Stimulated activated naive CD8-positive, alpha-beta T cell treated with anti-CD3 and anti-CD28 coated beads, Interleukin-15, Interleukin-2, amounts not matched to agents 100 U/mL and 50 U/mL, for 24 hours (primary cell): ENCODE data around the gene BAHD1.

Source experiments
- ATAC-seq: fragments of 150-1000 bp; cut with Tn5 transposase; one replicate; pipeline ENCODE4 v1.10.0; 2021
- DNase-seq: peaks from one replicate; pipeline ENCODE4 v3.0.0; 2021

The BAHD1 gene

DNA sequence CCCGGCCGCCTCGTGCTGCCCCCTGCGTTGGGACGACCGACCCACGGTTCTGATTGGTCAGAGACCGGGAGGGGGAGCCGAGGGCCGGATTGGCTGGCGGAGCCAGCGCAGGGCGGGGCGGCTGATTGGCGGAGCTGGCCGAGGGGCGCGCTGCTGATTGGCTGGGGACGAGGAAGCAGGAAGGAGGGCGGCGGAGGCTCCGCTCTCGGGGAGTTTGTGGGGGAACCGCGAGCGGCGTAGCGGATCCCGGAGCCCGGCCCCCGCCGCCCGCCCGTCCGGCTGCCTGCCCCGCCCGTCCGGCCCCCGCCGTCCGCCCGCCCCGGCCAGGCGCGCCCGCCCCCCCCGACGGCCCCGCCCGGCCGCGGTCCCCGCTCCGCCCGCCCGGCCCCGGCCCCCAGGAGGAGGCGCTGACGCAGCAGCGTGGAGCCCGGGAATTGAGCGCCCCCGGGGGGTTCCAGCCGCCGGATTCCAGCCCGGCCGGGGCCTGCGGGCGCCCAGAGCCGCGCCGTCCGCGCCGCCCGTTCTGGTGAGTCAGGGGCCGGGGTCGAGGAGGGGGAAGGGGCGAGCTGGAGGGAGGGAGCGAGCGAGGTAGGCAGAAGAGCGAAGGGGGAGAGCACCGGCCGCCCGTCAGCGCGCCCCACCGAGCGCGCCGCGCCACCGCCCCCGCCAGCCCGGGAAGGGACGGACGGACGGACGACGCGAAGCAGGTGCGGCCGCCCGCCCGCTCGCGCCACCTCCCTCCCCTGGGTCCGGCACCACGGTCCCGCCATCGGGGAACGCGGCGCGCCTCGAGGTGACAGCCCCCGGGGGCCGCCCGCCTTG is at the start of gene BAHD1:
Gene BAHD1 (plus strand): TSS at position 211 of the 822 bp plus-strand sequence. CDS start 17,512 bp downstream, outside the sequence.
- DNase-seq, result peak; percentile 98
- peak; percentile 93 for ATAC-seq

DNA sequence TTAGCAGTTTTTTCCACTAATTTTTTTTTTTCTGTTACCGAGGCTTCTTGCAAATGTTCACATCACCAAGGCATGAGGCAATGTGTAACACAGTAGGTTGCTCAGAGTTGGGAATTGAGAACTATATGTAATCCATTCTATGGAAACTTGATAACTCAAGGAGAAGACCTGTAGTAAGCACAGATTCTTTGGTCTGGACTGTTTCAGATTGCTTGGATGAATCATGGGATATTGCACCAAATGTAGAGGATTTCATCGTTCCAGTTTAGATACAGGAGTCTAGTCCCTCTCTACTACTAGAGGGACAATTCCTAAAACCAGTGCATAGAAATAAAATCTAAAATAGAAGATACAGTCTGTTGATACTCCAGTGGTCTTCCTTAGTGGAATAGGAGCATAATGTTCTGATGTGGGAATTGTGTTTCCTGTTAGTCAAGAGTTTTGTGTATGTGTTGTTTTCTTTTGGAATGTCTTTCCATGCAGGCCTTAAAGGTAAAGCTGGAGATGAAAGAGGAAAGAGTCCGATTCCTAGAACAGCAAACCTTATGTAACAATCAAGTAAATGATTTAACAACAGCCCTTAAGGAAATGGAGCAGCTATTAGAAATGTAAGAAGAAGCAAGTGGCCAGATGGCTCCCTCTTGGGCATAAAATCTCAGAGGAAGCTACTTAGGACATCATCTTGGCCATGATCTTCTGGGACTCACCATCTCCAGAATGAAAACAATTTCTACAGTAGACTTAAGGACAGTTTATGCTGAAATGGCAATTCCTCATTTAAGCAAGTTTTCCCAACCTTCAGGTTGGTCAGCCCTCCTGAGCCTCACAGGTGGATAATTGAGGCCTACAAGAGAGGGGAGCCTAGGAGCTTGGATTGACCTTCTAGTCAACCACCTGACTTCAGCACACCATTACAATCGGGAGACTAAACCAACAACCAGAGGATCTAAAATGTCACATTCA is 47.5 kb upstream of the BAHD1 start:
- DNase-seq (no peak), ATAC-seq (no peak)

DNA sequence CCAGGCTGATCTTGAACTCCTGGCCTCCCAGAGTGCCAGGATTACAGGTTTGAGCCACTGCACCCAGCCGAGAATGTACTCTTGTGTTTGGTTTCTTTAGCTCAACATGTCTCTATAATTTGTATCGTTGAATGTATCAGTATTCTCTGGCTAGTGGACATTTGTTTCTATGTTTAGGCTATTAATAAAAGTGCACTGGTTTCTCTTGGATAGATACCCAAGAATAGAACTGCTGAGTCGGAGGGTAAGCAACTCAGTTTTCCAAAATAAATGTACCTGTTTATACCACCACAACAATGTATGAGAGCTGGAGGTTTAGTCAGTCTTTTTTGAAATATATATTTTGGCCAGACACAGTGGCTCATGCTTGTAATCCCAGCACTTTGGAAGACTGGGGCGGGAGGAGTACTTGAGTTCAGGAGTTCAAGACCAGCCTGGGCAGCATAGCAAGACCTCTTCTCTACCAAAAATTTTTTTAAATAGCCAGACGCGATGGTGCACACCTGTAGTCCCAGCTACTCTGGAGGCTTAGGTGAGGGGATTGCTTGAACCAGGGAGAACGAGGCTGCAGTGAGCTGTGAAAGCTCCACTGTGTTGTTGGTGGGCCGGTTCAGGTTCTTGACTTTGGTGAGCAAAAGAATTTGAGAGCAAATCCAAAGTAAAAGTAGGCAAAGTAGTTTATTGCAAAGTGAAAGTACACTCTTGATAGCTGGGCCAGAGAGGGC is 42.9 kb upstream of the BAHD1 start:
- DNase-seq (no peak), ATAC-seq (no peak)

DNA sequence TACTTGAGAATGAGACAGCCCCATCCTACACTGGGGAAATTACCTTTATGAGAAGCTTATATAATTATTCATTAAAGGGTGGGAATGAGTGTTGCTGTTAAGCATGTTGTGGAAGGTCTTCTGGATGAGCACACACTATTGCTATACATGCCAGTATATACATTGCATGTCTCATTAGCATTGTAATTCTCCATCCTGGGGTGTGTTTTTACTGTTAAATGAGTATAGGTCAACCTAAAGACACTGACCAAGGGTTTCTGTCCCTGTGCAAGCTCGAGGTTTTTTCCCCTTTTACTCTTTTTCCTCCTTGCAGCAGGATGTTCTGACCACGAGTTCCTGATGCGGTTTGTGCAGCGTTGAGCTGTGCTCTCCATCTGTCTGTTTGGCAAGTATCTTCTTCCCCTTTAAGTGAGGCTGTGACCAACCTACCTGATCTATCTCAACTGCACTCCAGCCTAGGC is 42.3 kb upstream of the BAHD1 start:
- ATAC-seq (peak; percentile 94), DNase-seq (peak; percentile 27)

DNA sequence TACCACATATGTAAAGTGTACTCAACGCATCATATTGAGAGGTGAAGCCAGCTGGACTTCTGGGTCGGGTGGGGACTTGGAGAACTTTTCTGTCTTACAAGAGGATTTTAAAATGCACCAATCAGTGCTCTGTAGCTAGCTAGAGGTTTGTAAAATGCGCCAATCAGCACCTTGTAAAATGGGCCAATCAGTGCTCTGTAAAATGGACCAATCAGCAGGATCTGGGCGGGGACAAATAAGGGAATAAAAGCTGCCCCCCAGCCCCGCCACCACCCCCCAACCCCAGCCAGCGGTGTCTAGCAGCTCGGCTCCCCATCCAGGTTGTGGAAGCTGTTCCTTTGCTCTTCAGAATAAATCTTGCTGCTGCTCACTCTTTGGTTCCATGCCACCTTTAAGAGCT is 41.4 kb upstream of the BAHD1 start:
- ATAC-seq, result no peak
- no peak for DNase-seq

DNA sequence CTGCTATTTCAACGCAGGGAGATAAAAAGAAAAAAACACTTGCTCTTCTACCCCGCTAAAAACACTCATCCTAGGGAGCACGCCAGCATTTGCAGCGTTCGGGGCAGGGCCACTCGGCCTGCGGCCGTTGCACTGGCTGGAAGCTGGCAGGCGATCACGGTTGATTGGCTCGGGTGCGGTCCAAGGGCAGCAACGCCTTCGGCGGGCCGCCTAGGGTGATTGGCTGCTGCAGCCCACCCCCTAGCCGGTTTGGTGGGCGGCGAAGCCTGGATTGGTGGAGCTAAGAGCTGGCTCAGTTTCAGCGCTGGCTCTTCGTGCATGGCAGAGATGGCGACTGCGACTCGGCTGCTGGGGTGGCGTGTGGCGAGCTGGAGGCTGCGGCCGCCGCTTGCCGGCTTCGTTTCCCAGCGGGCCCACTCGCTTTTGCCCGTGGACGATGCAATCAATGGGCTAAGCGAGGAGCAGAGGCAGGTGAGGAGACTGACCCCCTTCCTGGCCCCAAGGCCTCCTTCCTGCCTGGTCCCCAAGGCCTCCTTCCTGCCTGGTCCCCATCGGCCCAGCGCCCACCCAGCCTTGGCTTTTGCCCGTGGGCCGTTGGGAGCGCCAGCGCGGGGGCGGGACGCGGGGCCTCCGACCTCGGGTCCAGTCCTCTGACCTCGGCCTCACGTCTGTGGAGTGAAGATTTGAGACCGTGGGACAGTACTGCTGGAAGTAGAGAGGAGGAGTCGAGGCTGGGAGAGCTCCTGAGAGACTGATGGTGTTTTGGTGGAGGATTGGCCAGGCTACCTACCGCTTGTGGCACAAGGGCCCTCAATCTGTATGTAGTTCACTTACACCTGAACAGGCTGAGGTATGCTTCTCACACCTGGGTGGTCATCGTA is 35.0 kb upstream of the BAHD1 start, which contains the start of gene IVD:
Gene IVD (plus strand): TSS at position 295 of the 881 bp plus-strand sequence. CDS start 33 bp downstream, at position 328.
- peak; percentile 99 for ATAC-seq
- peak; percentile 94 for DNase-seq

DNA sequence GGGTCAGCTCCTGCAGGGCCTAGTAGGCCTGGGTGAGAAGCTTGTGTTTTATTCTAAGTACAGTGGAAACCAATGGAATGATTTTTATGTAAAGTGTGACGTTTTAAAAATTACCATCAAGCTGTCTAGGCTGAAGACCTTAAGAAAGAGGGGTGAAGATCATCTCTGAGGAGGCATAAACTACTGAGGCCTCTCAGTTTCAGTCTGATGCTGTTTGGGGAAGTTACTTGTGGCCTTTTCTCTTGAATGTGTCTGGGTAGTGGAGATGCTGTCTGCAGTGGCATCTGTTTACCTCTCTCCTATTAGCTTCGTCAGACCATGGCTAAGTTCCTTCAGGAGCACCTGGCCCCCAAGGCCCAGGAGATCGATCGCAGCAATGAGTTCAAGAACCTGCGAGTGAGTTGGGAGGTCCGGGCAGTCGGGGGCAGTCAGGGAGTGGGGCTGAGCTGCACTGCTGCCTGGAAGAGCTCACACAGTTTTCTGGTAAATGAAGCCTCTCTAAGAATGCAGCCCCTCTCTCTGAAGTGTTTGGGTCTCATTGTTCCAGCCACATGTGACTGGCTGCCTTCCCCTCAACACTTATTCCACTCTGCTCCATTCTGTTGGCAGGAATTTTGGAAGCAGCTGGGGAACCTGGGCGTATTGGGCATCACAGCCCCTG is 33.3 kb upstream of the BAHD1 start:
- no peak for ATAC-seq

DNA sequence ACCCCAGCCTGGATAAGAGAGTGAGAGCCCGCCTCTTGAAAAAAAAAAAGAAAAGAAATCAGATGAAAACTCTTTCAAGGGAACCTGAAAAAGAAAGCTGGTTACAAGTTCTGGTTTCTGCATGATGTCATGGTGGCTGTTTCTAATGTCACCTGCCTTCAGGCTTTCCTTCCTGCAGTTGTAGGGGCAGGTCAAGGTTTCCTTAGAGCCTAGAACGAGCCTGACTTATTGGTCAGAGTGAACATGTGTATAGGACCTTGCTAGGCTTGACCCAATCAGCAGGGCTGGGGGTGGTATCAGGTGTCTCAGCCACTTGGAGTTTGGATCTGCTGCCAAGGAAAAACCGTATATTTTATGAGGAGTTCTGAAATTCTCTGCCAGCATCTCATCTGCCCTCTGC is 31.4 kb upstream of the BAHD1 start:
- no peak for DNase-seq
- ATAC-seq, result no peak

More for the DNA sequence above, 33.3 kb upstream of the BAHD1 start:
- no peak for DNase-seq

DNA sequence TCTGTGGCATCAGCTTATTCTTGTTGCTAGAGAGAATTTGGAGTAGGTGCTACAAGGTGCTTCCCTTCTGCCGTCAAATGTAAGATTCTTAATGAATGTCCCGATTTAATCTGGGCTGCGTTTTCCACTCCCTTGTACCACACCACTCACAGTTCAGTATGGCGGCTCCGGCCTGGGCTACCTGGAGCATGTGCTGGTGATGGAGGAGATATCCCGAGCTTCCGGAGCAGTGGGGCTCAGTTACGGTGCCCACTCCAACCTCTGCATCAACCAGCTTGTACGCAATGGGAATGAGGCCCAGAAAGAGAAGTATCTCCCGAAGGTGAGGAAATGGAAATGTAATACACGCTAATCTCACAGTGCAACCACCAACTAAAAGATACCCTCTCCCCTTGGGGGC is 30.3 kb upstream of the BAHD1 start:
- no peak for DNase-seq
- ATAC-seq, result no peak

DNA sequence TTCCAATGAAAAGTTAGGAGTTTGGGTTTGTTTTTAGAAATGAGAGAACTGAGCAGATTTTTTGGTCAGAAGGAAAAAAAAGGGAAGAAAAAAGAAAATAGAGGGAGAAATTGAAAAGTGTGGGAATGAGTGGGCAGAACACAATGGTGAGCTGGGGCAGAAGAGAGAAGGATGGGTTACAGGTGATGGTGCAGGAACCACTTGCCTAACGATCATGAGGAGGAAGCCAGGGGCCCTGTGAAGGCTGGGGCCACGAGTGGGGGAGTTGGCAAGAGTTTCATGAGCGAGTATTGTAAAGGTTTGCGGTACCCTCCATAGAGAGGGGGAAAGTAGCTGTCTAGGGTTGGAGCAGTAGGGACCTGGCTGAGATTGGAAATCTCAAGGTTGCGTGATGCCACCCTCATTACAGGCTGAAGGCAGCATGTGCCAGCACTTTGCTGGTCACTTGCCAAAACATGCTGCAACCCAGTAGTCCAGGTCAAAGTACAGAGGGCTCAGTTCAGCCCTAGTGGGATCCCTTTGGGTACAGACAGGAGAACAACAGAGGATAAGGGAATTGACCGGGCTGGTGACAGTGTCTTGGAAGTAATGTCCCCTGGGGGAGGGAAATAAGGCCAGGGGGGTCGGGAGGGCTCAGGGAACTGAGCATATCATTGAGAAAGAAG is 28.5 kb upstream of the BAHD1 start:
- DNase-seq (no peak), ATAC-seq (no peak)

DNA sequence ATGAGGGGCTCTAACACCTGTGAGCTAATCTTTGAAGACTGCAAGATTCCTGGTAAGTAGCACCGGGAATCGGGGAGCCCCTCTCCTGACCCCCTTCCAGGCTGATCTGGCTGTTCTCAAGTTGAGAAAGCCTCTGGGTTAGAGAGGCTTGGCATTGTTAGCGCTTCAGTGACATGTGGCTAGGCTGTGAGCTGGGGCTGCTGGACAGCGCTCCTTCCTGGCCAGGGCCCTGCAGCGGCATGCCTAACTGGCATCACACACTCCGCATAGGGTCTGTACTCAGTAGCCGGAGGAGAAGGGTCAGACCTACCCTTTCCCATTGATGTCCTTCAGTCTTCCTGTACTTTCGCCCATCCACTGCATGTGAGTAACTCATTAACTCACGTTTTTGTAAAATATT is 27.7 kb upstream of the BAHD1 start:
- DNase-seq (no peak), ATAC-seq (no peak)

DNA sequence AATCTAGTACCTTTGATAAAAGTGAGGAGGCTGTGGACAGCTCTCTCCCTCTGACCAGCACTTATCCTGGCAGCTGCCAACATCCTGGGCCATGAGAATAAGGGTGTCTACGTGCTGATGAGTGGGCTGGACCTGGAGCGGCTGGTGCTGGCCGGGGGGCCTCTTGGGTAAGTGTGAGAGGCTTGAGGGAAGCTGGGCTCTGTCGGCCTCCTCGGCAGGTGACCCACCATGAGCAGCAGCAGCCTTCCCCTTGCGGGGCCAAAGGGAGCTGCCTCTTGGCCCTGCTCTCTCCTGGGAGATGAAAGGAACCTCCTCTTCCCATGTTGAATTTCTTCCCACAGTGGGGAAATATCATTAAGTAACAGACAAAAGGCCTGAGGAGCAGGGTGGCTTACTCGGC is 25.9 kb upstream of the BAHD1 start:
- DNase-seq, result no peak
- ATAC-seq, result no peak

DNA sequence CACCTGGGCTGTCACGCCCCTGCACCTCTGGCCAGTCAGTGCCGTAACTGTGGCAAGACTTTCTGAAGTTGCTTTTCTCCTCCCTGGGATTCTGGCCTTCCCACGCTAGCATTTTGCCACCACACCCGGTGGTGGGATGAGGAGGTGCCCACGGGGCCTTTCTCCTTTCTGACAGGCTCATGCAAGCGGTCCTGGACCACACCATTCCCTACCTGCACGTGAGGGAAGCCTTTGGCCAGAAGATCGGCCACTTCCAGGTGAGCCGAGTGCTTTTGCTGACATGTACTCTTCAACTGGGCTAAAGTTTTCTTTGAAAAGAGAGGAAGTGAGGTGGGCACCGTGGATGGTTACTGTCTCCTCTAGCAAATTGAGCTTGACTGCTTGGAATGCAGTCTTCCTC is 25.5 kb upstream of the BAHD1 start:
- ATAC-seq, result no peak
- DNase-seq, result no peak

DNA sequence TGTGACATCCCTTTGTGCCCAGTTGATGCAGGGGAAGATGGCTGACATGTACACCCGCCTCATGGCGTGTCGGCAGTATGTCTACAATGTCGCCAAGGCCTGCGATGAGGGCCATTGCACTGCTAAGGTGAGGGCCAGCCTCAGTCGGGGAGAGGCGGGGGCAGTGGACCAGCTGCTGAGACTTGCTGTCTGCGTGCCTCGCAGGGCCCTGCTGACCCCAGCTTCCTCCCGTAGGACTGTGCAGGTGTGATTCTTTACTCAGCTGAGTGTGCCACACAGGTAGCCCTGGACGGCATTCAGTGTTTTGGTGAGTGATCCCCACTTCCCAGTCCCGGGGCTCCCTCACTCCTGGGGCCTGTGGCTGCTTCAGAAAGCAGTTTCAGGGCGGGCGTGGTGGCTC is 24.7 kb upstream of the BAHD1 start:
- DNase-seq (no peak), ATAC-seq (no peak)

DNA sequence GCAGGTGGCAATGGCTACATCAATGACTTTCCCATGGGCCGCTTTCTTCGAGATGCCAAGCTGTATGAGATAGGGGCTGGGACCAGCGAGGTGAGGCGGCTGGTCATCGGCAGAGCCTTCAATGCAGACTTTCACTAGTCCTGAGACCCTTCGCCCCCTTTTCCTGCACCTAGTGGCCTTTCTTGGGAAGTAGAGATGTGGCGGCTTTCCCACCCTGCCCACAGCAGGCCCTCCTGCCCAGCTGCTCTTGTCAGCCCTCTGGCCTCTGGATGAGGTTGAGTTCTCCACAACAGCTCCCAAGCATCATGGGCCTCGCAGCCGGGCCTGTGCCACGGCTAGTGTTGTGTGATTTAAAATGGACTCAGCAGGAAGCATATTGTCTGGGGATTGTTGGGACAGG is 22.6 kb upstream of the BAHD1 start:
- no peak for ATAC-seq

DNA sequence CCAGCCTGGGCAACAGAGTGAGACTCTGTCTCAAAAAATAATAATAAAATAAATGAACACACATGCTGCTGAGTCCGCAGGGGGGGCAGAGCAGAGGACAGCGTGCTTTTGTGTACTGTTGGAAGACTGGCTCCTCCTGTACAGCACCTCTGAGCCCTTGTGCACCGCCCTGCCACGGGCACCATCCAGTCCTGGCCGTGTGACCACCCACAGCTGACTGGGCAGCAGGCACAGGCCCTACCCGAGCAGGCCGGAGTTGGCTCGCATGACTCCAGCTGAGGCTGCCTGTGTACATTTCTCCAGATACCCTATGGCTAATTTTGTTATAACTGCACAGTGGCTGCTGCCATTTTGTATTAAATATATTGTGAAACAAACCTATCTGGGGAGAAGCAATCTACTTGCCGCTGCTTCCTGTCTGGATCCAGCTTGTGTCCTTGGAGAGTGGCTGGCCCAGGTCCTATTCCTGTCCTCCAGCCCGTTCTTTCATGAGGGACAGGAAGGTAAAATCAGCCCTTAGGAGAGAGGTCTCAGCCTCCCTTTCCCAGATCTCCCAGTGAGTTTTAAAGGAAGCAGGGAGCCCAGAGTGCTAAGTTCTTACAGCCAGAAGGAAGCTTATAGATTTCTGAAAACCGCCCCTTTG is 20.6 kb upstream of the BAHD1 start:
- ATAC-seq (no peak), DNase-seq (no peak)

More for the DNA sequence above, 22.6 kb upstream of the BAHD1 start:
- DNase-seq, result no peak

DNA sequence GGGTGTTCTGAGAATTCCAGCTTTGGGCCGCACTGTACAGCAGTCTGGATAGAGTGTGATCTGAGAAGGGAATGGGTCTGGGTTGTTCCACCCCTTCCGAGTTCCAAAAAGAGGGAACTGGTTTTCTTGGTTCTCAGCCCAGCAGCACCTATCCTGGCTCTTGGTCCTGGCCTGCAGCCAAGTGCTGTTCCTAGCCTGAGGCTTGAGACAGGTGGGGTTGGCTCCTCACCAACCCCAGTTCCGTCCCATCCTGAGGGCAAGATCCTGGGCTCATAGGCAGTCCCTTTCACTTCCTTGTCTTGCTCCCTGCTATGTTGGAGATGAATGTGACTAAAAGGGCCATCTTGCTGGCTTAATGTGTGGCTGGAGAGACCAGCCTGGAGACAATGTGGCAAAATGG is 20.0 kb upstream of the BAHD1 start:
- ATAC-seq (no peak), DNase-seq (no peak)

DNA sequence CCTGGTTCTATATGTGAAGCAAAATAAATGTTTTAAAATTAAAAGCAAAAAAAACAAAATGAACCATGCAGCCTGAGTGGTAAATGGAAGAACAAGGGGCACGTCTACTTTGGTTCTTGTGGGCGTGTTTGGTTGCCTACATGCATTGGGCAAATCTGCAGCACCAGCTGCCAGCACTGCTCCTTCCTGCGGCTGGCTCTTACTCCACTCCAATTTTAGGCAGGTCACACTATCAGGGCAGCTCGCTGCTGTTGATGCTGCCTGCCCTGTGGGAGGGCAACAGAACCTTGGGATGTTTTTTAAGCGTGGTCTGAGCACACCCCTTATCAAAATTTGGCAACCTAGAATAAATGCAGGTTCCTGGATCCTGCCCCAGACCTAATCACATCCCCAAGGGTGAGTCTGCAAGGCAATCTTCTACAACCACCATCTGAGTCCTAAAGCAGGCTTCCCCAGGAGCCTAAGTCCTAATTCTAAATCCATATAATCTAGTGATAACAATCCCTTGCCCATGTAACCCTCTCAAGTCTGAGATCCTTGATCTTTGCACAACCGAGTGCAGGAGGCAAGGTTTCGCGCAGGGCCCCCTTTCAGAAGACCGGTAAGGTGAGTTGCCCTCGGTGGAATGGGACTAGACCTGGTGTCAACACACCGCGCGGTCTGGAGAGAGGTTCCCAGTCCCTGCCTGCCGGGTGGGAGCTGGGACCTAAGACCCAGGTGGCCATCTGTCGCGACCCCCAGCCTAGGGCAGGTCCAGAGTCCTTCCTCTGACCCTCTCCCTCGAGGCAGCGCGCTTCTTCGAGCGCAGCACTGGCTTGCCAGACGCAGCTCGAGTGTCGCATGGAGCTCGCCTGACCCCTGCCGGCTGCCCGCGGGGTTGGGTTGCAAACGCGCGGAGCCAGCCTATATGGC is 19.3 kb upstream of the BAHD1 start:
- DNase-seq (peak; percentile 89), ATAC-seq (peak; percentile 95)
